Stimulated activated CD4-positive, alpha-beta T cell treated with anti-CD3 and anti-CD28 coated beads, Interleukin-12 subunit alpha, Interleukin-12 subunit beta, amount 100 ng/mL, for 48 hours (primary cell): ENCODE results near the gene SLC16A8.

Experiments used
- DNase-seq, 3 donors: peaks; one replicate each; pipeline ENCODE4 v3.0.0-alpha.2; 2020; ENCODE audit warnings: low read depth in 2 of 3, low spot score in 1 of 3

SLC16A8 gene

GRCh38 chr22:38074181-38075104, 9.5 kb downstream of the SLC16A8 start:
- DNase-seq, result no peak

GRCh38 chr22:38073150-38074130, 10.5 kb downstream of the SLC16A8 start:
- DNase-seq, result no peak

DNA sequence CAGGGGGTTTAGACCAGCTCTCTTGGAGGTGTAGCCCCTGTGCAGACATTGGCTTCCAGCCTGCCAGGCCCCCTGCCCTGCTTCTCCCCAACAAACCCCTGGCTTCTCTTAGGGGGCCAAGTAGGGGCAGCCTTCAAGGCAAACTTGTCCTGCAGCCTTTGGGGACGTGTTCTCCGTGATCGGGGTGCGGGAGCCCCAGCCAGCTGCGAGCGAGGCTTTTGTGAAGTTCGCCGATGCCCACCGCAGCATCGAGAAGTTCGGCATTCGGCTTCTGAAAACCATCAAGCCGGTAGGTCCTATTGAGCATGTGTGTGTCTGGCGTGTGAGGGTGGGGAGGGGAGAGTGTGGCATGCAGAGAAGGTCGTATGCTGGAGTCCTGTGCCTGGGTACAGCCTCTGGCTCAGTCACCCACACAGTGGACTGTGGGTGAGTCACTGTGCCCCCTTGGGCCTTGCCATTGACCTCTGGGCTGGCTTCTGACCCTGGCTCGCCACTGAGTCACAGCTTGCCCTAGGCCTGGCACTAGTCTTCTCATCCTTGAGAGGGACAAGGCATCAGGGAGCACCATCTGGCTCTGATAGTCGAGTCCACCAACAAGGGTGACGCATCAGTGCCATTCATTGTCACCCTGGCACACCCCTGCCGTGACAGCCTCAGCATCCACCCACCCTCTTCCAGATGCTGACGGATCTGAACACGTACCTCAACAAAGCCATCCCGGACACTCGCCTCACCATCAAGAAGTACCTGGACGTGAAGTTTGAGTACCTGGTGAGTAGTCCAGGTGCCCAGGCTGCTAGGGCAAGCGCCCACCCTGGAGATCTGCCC, 11.4 kb downstream of the SLC16A8 start:
- DNase-seq, result no peak

DNA sequence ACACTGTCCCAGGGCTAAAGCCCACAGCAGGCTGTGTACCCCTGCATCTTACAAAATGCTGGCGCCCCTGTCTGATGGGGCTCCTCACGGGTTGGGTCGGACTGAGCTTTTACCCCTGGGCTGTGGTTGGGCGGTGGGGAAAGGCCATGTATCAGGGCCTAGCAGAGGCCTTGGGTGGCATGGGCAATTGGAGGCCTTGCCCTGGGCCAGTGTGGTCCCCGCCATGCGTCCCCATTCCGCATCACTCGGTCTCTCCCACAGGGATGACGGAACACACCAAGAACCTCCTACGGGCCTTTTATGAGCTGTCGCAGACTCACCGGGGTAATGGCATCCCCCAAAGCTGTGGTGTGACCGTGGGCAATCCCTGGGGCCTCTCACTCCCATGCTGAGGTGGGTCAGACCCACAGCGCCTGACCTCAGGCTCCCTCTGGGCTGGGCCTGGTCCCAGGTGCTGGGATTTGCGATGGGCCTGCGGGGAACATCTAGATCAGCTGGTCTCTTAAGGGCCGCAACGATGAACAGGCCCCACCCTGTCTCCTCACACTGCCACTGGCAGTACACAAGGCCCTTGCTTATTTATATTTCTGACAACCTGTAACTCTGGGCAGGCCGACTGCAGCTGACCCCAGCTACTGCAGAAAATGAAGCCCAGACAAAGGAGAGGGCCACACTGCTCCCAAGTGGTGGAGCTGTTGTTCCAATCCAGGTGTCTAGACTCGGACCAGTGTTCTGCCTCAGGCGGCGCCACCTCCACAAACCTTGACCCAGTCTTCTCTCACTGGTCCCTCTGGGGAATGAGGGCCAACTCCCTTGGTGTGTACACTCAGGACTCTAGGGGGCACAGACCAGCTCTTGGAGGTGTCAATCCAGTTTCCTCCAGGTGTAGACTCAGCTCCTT, 12.3 kb downstream of the SLC16A8 start:
- DNase-seq, result no peak

DNA sequence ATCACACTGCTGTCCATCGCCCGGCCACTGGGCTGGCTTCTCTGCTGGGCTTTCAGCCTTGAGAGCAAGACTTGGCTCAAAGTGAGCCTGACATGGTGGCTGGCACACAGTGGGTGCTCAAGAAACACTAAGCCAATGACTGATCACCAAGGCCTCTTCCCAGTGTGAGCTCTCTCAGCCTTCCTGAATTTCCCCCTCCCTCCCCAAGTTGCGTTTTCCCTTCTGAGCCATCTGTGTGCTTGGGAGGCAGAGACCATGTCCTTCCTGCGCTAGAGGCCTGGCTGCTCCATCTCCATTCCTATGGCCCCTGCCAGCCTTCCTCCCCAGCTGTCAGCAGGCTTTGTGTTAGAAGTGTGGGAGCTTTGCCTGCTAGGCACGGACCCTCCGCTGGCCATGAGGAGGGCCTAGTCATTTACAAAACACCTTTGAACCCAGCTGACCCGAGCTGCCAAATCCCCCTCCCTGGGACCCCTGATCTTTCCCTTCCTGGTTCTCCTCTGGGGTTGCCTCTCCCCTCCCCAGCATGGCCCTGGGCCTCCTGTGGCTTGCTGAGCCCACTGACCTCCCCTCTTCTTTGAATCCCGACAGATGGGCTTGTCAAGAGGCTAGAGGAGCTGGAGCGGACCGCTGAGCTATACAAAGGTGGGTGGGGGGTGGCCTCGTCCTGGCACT, 13.6 kb downstream of the SLC16A8 start:
- no peak for DNase-seq

DNA sequence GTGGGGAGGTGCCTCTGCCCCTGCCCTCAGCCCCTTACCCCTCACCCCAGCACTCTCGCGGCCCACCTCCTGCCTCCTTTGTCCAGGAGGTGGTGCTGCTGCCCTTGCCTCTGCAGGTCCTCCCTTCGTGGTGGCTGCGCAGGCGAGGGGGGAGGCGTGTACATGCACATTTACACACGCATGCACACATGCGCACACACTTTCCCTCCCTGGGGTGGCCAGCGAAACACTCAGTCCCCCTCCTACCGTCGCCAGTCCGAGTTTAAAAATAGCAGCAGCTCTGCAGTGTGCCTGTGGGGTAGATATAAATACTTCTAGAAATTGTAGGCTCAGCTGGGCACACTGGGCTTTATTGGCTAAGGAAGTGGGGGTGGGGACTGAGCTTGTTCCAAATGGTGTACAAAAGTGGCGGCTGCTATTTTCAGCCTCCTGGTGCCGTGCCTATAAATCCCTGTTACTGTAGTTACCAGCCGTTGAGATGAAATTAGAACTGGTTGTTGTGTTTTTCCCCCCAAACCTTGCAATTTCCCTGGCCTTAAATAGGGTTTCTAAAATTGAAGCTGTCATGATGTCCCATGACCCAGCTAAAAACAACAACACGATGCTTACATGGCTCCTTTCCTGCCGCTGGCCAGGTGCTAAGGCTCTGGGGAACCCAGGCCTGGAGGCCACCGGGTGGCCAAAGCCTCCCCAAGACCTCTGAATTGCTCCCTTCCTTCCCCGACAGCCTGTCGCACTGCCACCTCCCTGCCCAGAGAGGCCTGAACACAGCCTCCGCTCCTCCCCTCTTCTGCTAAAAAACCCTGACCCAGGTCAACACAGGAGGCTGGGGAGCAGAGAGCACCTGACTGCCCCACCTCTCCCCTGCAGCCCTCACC, 14.4 kb downstream of the SLC16A8 start:
- DNase-seq, result no peak

- no peak for DNase-seq
These were observed 15.2 kb downstream of the SLC16A8 start for GRCh38 chr22:38068641-38069371.

DNA sequence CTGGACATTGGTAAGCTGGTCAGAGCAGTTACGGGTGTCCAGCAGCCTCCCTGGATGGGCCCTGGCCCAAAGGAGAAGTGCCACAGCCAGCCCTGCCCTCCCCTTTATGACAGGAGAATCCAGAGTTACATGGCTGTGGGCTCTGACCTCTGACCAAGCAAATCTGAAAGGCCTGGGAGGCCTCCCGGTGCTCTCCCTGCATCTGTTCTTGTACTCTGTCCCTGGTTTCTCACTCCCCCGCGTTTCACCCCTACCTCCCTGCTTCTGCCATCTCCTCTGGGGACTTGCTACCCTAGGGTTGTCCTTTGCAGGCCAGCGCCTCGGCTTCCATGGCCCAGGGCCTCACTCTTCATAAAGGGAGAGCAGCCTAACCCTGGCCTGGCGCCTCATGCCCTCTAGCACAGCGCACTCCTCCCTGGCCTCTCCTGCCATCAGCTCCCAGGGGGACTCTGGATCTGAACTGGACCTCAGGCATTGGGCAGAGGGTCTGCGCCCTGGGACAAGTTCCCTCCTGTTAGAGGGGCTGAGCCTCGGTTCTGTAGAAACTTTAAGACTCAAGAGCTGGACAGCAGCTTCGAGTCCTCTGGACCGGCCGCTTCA, 16.1 kb downstream of the SLC16A8 start:
- no peak for DNase-seq

- no peak for DNase-seq
These were observed 17.0 kb downstream of the SLC16A8 start for GRCh38 chr22:38067028-38067415.

DNA sequence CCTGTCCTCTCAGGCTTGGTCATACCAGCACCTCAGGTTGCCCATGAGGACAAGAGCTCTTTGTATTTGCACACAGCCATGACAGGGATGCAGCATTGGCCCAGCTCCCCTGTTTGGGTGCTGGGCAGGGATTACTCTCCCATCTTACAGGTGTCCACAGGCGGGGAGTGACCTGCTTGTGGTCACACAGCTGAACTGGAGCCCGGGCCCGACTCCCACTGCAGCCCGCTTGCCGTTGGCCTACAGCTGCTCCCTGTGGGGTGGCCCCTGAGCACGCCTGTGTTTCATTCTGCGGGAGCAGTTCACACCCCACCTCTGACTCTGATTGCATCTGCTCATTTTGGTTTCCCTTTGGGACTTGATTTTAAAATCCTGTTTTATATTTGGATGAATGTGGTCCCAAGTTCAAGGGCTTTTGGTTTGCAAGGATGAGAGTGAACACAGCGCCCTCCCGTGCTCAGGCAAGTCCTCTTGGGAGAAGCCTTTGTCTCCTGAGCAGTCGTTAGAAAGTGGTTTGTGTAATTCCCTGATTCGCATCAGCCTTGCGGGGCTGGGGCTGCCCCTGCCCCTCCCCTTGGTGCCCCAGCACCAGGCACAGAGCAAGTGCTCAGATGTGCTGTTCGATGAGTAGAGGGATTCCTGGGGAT, 17.5 kb downstream of the SLC16A8 start:
- DNase-seq, result no peak

DNA sequence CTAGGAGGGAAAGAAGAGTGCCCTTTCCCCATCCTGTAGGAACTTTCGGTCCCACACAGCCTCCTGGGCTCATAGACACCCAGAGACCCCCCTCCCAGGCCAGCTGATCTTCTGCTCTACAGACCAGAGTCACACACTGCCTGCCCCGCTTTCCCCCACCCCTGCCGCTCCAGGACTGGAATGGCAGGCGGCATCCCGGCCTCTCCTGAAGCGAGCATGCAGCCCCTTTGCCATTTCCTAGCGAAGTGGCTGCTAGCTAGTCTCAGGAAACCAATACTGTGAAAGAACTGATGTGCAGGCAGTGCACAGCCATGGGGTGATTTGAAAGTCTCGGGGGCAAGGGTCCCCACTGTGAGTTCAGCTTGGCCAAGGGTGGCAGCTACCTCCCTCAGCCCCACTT, 18.4 kb downstream of the SLC16A8 start:
- no peak for DNase-seq

DNA sequence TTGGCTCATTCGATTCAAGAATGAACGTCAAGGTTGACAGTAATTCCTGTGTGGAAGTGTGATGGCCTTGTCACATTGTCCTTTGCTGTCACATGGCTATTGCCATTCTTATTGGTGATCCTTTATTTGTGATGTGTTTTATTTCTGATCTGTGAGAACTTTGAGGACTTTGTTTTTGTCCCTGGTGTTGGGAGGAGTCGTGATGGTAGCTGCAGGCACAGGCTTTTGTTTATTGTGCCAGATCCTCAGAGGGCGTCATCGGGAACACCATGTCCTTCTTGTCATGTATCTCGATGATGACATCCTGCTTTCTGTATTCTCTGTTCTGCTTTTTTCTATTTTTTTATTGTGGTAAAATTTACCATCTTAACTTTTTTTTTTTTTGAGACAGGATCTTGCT, 21.2 kb downstream of the SLC16A8 start:
- no peak for DNase-seq

GRCh38 chr22:38056969-38057891, 26.8 kb downstream of the SLC16A8 start, which contains the start of gene PICK1:
PICK1 (plus strand) TSS chr22:38057404; CDS start chr22:38057810, 406 bp downstream.
- peak; percentile 71 to 75 (median 73) for DNase-seq

DNA sequence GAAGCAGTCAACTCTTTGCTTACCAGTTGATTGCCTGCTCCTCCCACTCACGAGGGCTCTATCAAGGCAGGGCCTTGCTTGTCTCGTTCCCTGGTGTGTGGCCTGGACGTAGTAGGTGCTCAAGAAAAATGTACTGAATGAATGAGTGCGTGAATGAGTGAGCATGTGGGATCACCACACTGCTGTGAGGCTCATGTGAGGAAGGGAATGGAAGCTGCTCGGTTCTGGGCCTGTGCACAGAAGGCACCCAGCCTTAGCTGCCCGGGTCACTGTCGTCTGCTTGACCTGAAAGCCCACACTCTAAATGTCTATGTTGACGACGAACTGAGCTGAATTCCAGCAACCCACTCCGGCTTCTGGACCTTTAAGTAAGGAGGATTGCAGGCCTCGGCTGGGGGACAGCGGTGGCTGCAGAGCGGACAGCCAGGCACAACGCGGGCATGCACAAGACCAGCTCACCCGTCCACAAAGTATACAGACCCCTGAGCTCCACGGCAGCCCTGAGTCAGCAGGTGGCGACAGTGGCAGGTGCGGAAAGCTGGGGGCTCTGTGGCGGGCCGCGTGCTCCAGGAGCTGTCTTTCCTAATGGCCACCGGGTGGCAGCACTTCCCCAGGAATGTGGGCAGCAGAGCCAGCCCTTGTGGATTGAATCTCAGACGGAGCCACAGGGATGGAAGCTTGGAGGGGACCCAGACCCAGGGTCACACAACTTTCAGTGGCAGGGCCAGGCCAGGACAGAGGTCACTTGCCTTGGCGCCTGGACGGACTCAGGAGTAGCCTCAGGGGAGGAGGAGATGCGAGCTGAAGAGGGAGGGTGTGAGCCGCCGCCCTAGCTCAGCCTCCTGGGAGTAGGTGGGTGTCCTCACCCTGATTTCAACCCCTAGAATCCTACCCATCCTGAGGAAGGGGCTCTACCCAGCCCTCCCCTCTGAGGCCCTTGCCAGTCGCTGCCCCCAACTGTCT, 31.8 kb downstream of the SLC16A8 start:
- DNase-seq, result peak; percentile 51 to 65 (median 61)
